ENCODE results near the gene PPIB. TPM values are rescaled to one million over a fixed set of nuclear protein-coding genes. Genes with fewer than 3 reads are reported as not detected.

The PPIB gene
- total RNA-seq, 1 donor from 2014 or later, result 102 TPM

DNA sequence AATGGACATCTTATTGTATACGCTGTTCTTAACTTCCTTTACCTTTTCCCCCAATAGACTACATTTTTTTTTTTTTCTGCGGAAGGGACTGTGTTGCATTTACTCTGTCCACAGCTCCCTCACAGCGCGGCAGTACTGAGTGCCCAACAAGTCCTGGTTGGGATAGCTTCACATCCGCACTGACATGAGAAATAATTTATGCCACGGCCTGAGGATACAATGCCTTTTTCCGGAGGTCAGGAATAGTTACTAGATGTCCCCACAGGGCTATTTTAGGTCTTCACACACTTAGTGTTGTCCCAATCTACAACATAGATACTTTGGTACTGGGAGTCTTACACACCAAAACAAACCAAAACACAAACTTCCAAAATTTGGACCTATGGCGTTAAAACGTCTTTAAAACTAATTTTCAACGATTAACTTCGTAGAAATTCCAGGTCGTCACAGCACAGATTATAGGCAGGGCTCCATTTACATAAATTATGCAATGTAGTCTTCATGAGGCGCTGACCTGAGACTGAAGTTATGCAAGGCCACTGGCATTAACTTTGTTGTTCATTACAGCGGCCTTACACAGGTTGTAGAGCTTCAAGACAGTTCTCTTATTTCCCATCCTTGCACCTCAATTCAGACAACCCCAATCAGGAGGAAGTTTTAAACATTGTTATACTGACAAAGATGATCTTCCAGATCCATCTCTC lies 989 bp upstream of the PPIB start:
- DNase-seq, result no peak
- Histone ChIP-seq H3K36me3 (peaks cover 31% of the 10 kb centered on the region), H3K4me1 (peaks cover 50% of the 10 kb centered on the region), H3K27me3 (ENCODE audit: low read depth) (no peaks in the 10 kb centered on the region), H3K27ac (replicated peaks) (peak overlapping the region; percentile 94), H3K9me3 (replicated peaks) (no peaks in the 10 kb centered on the region), H3K4me3 (peak overlapping the region; percentile 89)
- intact Hi-C loops (cut with micrococcal nuclease), result no loop called here
- TF ChIP-seq, protein P1, sequence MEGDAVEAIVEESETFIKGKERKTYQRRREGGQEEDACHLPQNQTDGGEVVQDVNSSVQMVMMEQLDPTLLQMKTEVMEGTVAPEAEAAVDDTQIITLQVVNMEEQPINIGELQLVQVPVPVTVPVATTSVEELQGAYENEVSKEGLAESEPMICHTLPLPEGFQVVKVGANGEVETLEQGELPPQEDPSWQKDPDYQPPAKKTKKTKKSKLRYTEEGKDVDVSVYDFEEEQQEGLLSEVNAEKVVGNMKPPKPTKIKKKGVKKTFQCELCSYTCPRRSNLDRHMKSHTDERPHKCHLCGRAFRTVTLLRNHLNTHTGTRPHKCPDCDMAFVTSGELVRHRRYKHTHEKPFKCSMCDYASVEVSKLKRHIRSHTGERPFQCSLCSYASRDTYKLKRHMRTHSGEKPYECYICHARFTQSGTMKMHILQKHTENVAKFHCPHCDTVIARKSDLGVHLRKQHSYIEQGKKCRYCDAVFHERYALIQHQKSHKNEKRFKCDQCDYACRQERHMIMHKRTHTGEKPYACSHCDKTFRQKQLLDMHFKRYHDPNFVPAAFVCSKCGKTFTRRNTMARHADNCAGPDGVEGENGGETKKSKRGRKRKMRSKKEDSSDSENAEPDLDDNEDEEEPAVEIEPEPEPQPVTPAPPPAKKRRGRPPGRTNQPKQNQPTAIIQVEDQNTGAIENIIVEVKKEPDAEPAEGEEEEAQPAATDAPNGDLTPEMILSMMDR (IDR thresholded peaks at IDR 0.05; ENCODE audit: borderline replicate concordance), result no peak

DNA sequence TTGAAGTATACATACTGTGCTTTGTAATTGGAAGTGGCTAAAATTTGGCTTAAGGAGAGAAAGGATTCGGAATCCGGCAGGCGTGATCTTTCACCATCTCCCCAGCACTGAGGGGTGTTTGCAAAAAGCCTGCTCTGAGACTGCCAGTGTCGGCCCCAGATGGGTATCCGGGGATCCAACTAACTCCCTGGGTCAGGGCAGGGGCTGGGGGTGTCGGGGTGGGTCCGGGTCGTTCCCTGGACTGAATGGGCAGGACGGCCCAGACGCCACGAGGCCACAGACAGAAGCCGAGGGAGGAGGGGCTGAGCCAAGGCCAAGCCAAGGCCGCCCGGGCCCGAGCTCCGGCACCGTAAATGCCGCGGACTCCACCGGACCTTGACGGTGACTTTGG lies 349 bp downstream of the PPIB start:
- no peaks in the 10 kb centered on the region for H3K9me3 ChIP-seq (replicated peaks)
- TF ChIP-seq, protein P1 (IDR thresholded peaks at IDR 0.05; ENCODE audit: borderline replicate concordance), result no peak
- H3K4me3 ChIP-seq, result peak overlapping the region; percentile 89
- peaks cover 45% of the 10 kb centered on the region for H3K36me3 ChIP-seq
- intact Hi-C loops (cut with micrococcal nuclease), result no loop called here
- no peaks in the 10 kb centered on the region for H3K27me3 ChIP-seq (ENCODE audit: low read depth)
- DNase-seq, result no peak
- H3K27ac ChIP-seq (replicated peaks), result peak overlapping the region; percentile 94
- H3K4me1 ChIP-seq, result peaks cover 63% of the 10 kb centered on the region

DNA sequence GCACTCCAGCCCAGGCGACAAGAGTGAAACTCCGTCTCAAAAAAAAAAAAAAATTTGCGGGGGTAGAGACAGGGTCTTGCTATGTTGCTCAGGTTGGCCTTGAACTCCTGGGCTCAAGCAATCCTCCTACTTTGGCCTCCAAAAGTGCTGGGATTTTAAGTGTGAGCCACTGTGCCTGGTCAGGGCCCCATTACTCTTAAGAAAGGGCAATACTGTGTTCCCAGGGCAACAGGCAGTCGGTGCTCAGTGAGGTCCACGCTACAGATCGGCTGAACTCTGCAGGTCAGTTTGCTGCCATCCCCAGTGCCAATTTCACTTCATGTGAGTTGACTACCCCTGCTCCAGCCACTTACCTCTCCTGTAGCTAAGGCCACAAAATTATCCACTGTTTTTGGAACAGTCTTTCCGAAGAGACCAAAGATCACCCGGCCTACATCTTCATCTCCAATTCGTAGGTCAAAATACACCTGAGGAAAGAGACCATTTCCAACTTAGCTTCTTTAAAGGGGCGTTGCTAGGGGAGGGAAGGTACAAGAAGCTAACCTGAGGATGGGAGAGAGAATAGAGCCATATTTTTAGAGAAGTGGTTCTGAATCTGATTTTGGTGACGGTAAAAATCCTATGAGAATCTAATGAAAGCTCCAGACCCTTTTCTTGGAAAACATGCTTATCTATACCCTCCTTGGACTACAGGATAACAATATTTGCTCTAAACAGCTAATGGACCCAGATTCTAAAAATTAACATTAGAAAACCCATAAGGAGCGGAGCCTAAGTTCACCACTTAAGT lies 939 bp downstream of the PPIB start:
- intact Hi-C loops (cut with micrococcal nuclease), result no loop called here
- H3K4me3 ChIP-seq, result peak overlapping the region; percentile 89
- H3K27ac ChIP-seq (replicated peaks), result peak overlapping the region; percentile 94
- peaks cover 50% of the 10 kb centered on the region for H3K36me3 ChIP-seq
- DNase-seq, result no peak
- H3K4me1 ChIP-seq, result peaks cover 69% of the 10 kb centered on the region
- H3K9me3 ChIP-seq (replicated peaks), result no peaks in the 10 kb centered on the region
- no peaks in the 10 kb centered on the region for H3K27me3 ChIP-seq (ENCODE audit: low read depth)
- TF ChIP-seq, protein P1 (IDR thresholded peaks at IDR 0.05; ENCODE audit: borderline replicate concordance), result no peak

DNA sequence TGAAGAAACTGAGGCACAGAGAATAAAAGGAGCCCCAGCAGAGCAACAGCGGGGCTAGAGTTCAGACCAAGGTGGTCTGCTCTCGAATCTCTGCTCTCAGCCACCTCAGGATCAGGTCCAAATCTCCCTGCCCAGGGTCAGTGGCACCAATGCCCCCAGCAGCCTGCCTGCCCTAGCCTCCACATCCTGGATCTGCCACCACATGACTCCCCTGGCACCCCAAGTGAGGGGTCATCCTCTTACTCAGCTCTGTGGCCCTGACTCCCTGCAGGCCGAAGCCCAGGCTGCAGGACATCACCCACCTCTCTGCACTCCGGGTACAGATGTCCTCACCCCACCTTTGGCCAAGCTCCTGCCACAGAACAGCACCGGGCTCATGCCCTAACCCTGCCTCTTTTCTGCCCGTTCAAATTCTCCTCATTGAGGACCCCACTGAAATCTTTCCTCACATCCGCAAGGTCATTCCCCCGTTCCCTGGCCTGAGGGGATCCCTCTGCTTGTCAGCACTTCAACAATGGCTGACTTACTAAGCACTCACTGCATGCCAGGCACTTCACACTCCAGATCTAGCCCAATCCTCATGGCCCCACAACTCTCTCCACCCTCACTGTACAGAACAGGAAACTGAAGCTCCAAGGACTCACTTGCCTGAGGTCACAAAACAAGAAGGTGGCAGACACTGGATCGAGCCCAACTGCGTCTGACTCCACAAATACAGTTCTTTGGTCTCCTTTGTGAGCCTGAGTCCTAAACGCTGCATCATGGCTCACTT lies 4.3 kb downstream of the PPIB start:
- Histone ChIP-seq H3K4me1 (peaks cover 82% of the 10 kb centered on the region), H3K4me3 (peak overlapping the region; percentile 89), H3K9me3 (replicated peaks) (no peaks in the 10 kb centered on the region), H3K27ac (replicated peaks) (peak overlapping the region; percentile 94), H3K27me3 (ENCODE audit: low read depth) (no peaks in the 10 kb centered on the region), H3K36me3 (peaks cover 76% of the 10 kb centered on the region)
- no peak for DNase-seq
- intact Hi-C loops (cut with micrococcal nuclease), result no loop called here
- TF ChIP-seq, protein P1 (IDR thresholded peaks at IDR 0.05; ENCODE audit: borderline replicate concordance), result no peak

DNA sequence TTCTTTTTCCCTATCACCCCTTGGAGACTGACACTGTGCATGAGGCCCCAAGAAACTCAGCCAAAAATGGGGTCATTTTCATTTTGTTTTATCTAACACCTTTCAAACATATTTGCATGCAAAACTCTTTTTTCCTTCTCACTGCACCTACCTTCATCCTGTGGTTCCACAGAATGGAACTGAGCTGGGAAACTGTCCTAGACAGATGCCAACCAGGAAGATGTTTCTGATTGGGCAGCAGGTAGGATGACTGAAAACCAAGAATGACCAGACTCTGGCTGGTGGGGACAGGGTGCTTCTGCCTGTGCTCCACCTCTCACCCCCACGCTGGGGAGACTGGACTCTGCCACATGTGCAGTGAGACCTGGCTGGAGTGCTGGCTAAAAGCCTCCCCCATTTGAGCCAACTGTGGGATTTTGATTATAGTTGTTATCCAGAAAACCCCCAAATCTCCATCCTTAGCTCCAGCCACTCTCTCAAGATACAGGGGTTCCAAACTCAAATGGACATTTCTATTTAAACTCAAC lies 5.2 kb downstream of the PPIB start:
- peaks cover 86% of the 10 kb centered on the region for H3K4me1 ChIP-seq
- peaks cover 76% of the 10 kb centered on the region for H3K36me3 ChIP-seq
- TF ChIP-seq, protein P1 (IDR thresholded peaks at IDR 0.05; ENCODE audit: borderline replicate concordance), result no peak
- peaks cover 8% of the 10 kb centered on the region for H3K27me3 ChIP-seq (ENCODE audit: low read depth)
- intact Hi-C loops (cut with micrococcal nuclease), result no loop called here
- peak overlapping the region; percentile 94 for H3K27ac ChIP-seq (replicated peaks)
- DNase-seq, result no peak
- no peaks in the 10 kb centered on the region for H3K9me3 ChIP-seq (replicated peaks)
- H3K4me3 ChIP-seq, result peak overlapping the region; percentile 89

Data from left ventricle myocardium inferior (tissue), 1 donor.